Thymus (tissue), 11 donors: ENCODE measurements around the gene MYO18A. TPM values are rescaled to one million over a fixed set of nuclear protein-coding genes. Genes with fewer than 3 reads are reported as not detected.

Experiments used
- DNase-seq, 9 donors: peaks; one replicate each; pipeline ENCODE4 v3.0.0-alpha.2; 2013; ENCODE audit warnings: low spot score in 9 of 9, low read depth in 6 of 9, missing footprints in 1 of 9
- H3K27ac ChIP-seq, 2 donors: one replicate each; pipeline ENCODE4 v1.5.1; 2013; ENCODE audit warnings: control low read depth in 1 of 2, low read depth in 1 of 2, low read length in 1 of 2, mild to moderate bottlenecking in 1 of 2, moderate library complexity in 1 of 2
- H3K27me3 ChIP-seq, 2 donors: one replicate each; pipeline ENCODE4 v1.5.1; 2013; ENCODE audit warnings: low read length in 1 of 2; ENCODE audit not compliant: control insufficient read depth in 2 of 2, insufficient read depth in 1 of 2
- H3K36me3 ChIP-seq, 2 donors: one replicate each; pipeline ENCODE4 v1.5.1; 2013; ENCODE audit warnings: low read length in 1 of 2, mild to moderate bottlenecking in 1 of 2, moderate library complexity in 1 of 2; ENCODE audit not compliant: control insufficient read depth in 2 of 2, insufficient read depth in 2 of 2
- H3K4me1 ChIP-seq, 2 donors: one replicate each; pipeline ENCODE4 v1.5.1; 2013; ENCODE audit warnings: low read length in 2 of 2; ENCODE audit not compliant: control insufficient read depth in 2 of 2, insufficient read depth in 2 of 2
- H3K4me3 ChIP-seq, 2 donors: one replicate each; pipeline ENCODE4 v1.5.1; 2013; ENCODE audit warnings: low read length in 2 of 2, control low read depth in 1 of 2, mild to moderate bottlenecking in 1 of 2
- H3K9me3 ChIP-seq, 2 donors: one replicate each; pipeline ENCODE4 v1.5.1; 2013; ENCODE audit warnings: low read length in 1 of 2, mild to moderate bottlenecking in 1 of 2; ENCODE audit not compliant: control insufficient read depth in 2 of 2, insufficient read depth in 1 of 2
- WGBS: extraction: QIAGEN DNeasy Blood & Tissue Kit; methylation state at CpG from one replicate; pipeline ENCODE4 v1.1.7; 2013; 5-methylcytosine and 5-hydroxymethylcytosine counted together
- polyA plus RNA-seq: library from polyadenylated mRNA; stranded (reverse); fragments of 200-250 nt; gene quantifications from one replicate; pipeline ENCODE4 v1.2.3, GENCODE V29; 2013
- total RNA-seq: library from RNA; stranded (reverse); fragments of 120-200 nt; gene quantifications from one replicate; pipeline ENCODE4 v1.2.4, GENCODE V29; 2013
- donor health status: healthy.

MYO18A gene
- total and polyA plus RNA-seq, 2 donors: 31.1 to 52.8 TPM

- Histone ChIP-seq H3K4me1 (peaks cover 19 to 53% of the 10 kb centered on the region in 2 donors), H3K27me3 (no peaks in the 10 kb centered on the region), H3K9me3 (no peaks in the 10 kb centered on the region), H3K36me3 (peaks cover 8 to 18% of the 10 kb centered on the region in 2 donors), H3K4me3 (peak overlapping the region; percentile 51 to 61), H3K27ac (peak overlapping the region; percentile 81 to 98)
- WGBS: 3% methylated on average over 13 of the region's 13 CpGs
- DNase-seq: peak in 4 of 9 donors; percentile 30 to 67 (median 42)
Observed at GRCh38 chr17:29138971-29139691, 41.1 kb downstream of the MYO18A start.

GRCh38 chr17:29138184-29138955, 41.8 kb downstream of the MYO18A start:
- peak in 5 of 9 donors; percentile 36 to 72 (median 50) for DNase-seq
- WGBS: 18% methylated on average over 13 of the region's 13 CpGs
- no peaks in the 10 kb centered on the region for H3K9me3 ChIP-seq
- H3K4me1 ChIP-seq: peaks cover 19 to 53% of the 10 kb centered on the region in 2 donors
- no peaks in the 10 kb centered on the region for H3K27me3 ChIP-seq
- peak overlapping the region; percentile 51 to 61 for H3K4me3 ChIP-seq
- peaks cover 11 to 23% of the 10 kb centered on the region in 2 donors for H3K36me3 ChIP-seq
- peak overlapping the region; percentile 81 to 98 for H3K27ac ChIP-seq

GRCh38 chr17:29136998-29137730, 43.0 kb downstream of the MYO18A start:
- Histone ChIP-seq H3K27ac (no peak overlapping the region), H3K4me1 (peaks cover 19 to 60% of the 10 kb centered on the region in 2 donors), H3K9me3 (no peaks in the 10 kb centered on the region), H3K4me3 (no peak overlapping the region), H3K36me3 (peaks cover 21 to 33% of the 10 kb centered on the region in 2 donors), H3K27me3 (no peaks in the 10 kb centered on the region)
- 82% methylated on average over 8 of the region's 8 CpGs for WGBS
- no peak for DNase-seq

- no peaks in the 10 kb centered on the region for H3K9me3 ChIP-seq
- H3K4me1 ChIP-seq: peaks cover 9 to 63% of the 10 kb centered on the region in 2 donors
- H3K36me3 ChIP-seq: peaks cover 32 to 37% of the 10 kb centered on the region in 2 donors
- 19% methylated on average over 2 of the region's 2 CpGs for WGBS
- no peak overlapping the region for H3K4me3 ChIP-seq
- no peak for DNase-seq
- H3K27ac ChIP-seq: no peak overlapping the region
- no peaks in the 10 kb centered on the region for H3K27me3 ChIP-seq
Observed at GRCh38 chr17:29135464-29135863, 44.7 kb downstream of the MYO18A start.

GRCh38 chr17:29133121-29133713, 47.0 kb downstream of the MYO18A start:
- H3K27ac ChIP-seq: no peak overlapping the region
- H3K9me3 ChIP-seq: no peaks in the 10 kb centered on the region
- H3K36me3 ChIP-seq: peaks cover 47 to 48% of the 10 kb centered on the region in 2 donors
- H3K27me3 ChIP-seq: no peaks in the 10 kb centered on the region
- peaks cover 7 to 42% of the 10 kb centered on the region in 2 donors for H3K4me1 ChIP-seq
- DNase-seq: no peak
- 97% methylated on average over 4 of the region's 4 CpGs for WGBS
- no peak overlapping the region for H3K4me3 ChIP-seq

GRCh38 chr17:29131814-29132682, 48.1 kb downstream of the MYO18A start:
- no peak for DNase-seq
- peaks cover 53 to 57% of the 10 kb centered on the region in 2 donors for H3K36me3 ChIP-seq
- no peak overlapping the region for H3K27ac ChIP-seq
- peaks cover 0 to 33% of the 10 kb centered on the region in 2 donors for H3K4me1 ChIP-seq
- no peaks in the 10 kb centered on the region for H3K9me3 ChIP-seq
- 60% methylated on average over 9 of the region's 9 CpGs for WGBS
- H3K4me3 ChIP-seq: no peak overlapping the region
- H3K27me3 ChIP-seq: no peaks in the 10 kb centered on the region

- Histone ChIP-seq H3K27ac (no peak overlapping the region), H3K4me1 (peaks cover 0 to 27% of the 10 kb centered on the region in 2 donors), H3K4me3 (no peak overlapping the region), H3K36me3 (peaks cover 45 to 52% of the 10 kb centered on the region in 2 donors), H3K27me3 (no peaks in the 10 kb centered on the region), H3K9me3 (no peaks in the 10 kb centered on the region)
- no peak for DNase-seq
- WGBS: 95% methylated on average over 4 of the region's 4 CpGs
Observed at GRCh38 chr17:29129731-29130130, 50.5 kb downstream of the MYO18A start.

GRCh38 chr17:29127840-29128239, 52.4 kb downstream of the MYO18A start:
- Histone ChIP-seq H3K36me3 (peaks cover 43 to 48% of the 10 kb centered on the region in 2 donors), H3K27me3 (no peaks in the 10 kb centered on the region), H3K9me3 (no peaks in the 10 kb centered on the region), H3K4me3 (no peak overlapping the region), H3K27ac (no peak overlapping the region), H3K4me1 (peaks cover 0 to 23% of the 10 kb centered on the region in 2 donors)
- WGBS: 98% methylated on average over 10 of the region's 10 CpGs
- no peak for DNase-seq
